Measurements from ENCODE around the gene ZNF500.

GRCh38 chr16:4776141-4776705, 9.3 kb upstream of the ZNF500 start:
- TF ChIP-seq CTCF (IDR thresholded peaks at IDR 0.05; ENCODE audit: insufficient read depth, low read length, poor library complexity, severe bottlenecking) (no peak), EZH2phosphoT487 (conservative IDR thresholded peaks at IDR 0.05; ENCODE audit: low read length) (no peak)

Measured in SU-DHL-6 (cell line).